ENCODE measurements around the gene TSSK6. TPM values are rescaled to one million over a fixed set of nuclear protein-coding genes. Genes with fewer than 3 reads are reported as not detected.

Gene TSSK6
- total RNA-seq, 1 experiment from 2014 or later, result 4.7 TPM

GRCh38 chr19:19526581-19527370 is 11.4 kb upstream of the TSSK6 start (continued):
- TF ChIP-seq MXD4 (CRISPR knock-in tag; IDR thresholded peaks at IDR 0.05; ENCODE audit: borderline replicate concordance) (no peak), ZNF317 (CRISPR knock-in tag; IDR thresholded peaks at IDR 0.05; ENCODE audit: borderline replicate concordance, low read depth) (no peak), ESRRA (CRISPR knock-in tag; IDR thresholded peaks at IDR 0.05; ENCODE audit: borderline replicate concordance) (no peak), ZNF263 (CRISPR knock-in tag; IDR thresholded peaks at IDR 0.05; ENCODE audit: low read depth) (no peak), E2F1 (CRISPR knock-in tag; IDR thresholded peaks at IDR 0.05) (no peak), ZNF416 (CRISPR knock-in tag; IDR thresholded peaks at IDR 0.05) (no peak), CTCF (IDR thresholded peaks at IDR 0.05) (no peak), MLX (CRISPR knock-in tag; IDR thresholded peaks at IDR 0.05) (no peak), ZNF532 (CRISPR knock-in tag; IDR thresholded peaks at IDR 0.05; ENCODE audit: borderline replicate concordance) (no peak), SOX15 (CRISPR knock-in tag; IDR thresholded peaks at IDR 0.05) (no peak), ZNF425 (CRISPR knock-in tag; conservative IDR thresholded peaks at IDR 0.05) (no peak)

GRCh38 chr19:19525611-19526380 is 10.4 kb upstream of the TSSK6 start:
- Mint-ChIP-seq H3K9me3 (no peaks in the 10 kb centered on the region), H3K4me1 (peaks cover 8% of the 10 kb centered on the region), H3K27ac (no peak overlapping the region), H3K27me3 (ENCODE audit: low read depth) (no peaks in the 10 kb centered on the region), H3K36me3 (peaks cover 13% of the 10 kb centered on the region), H3K4me3 (no peak overlapping the region)
- no peak for DNase-seq (ENCODE audit: low spot score)
- ChIA-PET POLR2A (no interaction called here), CTCF (interaction anchor here (1.0 to 1.2 kb wide), 3 partner anchors 27 to 142 kb away, joined by 3 to 6 read pairs (median 5); partner anchors contain the start of gene ZNF101)
- ATAC-seq, result no peak; the same call in 1 of the 2 replicates
- peak; percentile 16; the same call in 1 of the 2 replicates for TF ChIP-seq ZNF423 (CRISPR knock-in tag; IDR thresholded peaks at IDR 0.05)
- no peak for TF ChIP-seq CBFB (CRISPR knock-in tag; IDR thresholded peaks at IDR 0.05; ENCODE audit: low read depth)
